A549 (cell line): ENCODE data around the gene SRR.

Experiments
- ELK1 ChIP-seq: fragments of 150-350 bp; IDR thresholded peaks from 2 replicates; pipeline ENCODE4 v1.6.1; 2014; ENCODE audit warnings: low read depth, mild to moderate bottlenecking, low read length
- EP300 ChIP-seq, 2 experiments: fragments of >200 bp; sonication (Bioruptor Twin); formaldehyde crosslinking; IDR thresholded peaks; 2 replicates in 1 of 2; 3 replicates in 1 of 2; pipeline ENCODE4 v1.6.1; 2016 to 2017
- POLR2A ChIP-seq: IDR thresholded peaks from 2 replicates; pipeline ENCODE4 v1.6.1; 2012; ENCODE audit warnings: mild to moderate bottlenecking, low read length
- ZFP36 ChIP-seq: fragments of 450-650 bp; IDR thresholded peaks from 2 replicates; pipeline ENCODE4 v1.6.1; 2014; ENCODE audit warnings: borderline replicate concordance; ENCODE audit not compliant: partially characterized antibody
- TF ChIP-seq, protein P1 (sequence below): fragments of 450-650 bp; IDR thresholded peaks from 2 replicates; pipeline ENCODE4 v1.6.1; 2014; ENCODE audit warnings: antibody characterized with exemption

DNA sequence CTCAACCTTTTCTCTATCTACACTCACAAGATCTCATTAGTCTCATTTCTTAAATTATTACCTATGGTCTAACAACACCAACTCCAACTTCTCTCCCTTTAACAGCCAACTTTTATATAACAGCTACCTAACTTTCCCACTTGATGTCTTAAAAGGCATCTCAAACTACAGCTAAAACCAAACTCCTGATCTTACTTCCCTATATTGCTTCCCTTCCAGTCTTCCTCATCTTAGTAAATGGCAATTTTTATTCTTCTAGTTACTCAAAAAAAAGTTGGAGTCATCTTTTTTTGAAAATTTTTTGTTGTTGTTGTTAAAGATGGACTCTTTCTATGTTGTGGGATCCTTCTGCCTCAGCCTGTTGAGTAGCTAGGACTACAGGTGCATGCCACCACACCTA lies 15.3 kb downstream of the SRR start:
- TF ChIP-seq EP300 (IDR thresholded peaks at IDR 0.05), result no peak
- no peak for TF ChIP-seq ZFP36
- no peak for TF ChIP-seq POLR2A
- TF ChIP-seq, protein P1, sequence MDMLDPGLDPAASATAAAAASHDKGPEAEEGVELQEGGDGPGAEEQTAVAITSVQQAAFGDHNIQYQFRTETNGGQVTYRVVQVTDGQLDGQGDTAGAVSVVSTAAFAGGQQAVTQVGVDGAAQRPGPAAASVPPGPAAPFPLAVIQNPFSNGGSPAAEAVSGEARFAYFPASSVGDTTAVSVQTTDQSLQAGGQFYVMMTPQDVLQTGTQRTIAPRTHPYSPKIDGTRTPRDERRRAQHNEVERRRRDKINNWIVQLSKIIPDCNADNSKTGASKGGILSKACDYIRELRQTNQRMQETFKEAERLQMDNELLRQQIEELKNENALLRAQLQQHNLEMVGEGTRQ, result no peak
- no peak for TF ChIP-seq ELK1
